LoVo (cell line): ENCODE measurements around the gene MBOAT1.
A peak's percentile ranks its signal among the peaks of the same experiment; 100 is the strongest.
"Not testable (repeated sequence)": the region's sequence is repeated elsewhere in the genome, so short reads cannot be mapped to it uniquely, and the experiment has no call there.

Experiments
- DNase-seq: peaks from one replicate; pipeline ENCODE4 v3.0.0-alpha.2; 2016; ENCODE audit warnings: low spot score

The MBOAT1 gene

DNA sequence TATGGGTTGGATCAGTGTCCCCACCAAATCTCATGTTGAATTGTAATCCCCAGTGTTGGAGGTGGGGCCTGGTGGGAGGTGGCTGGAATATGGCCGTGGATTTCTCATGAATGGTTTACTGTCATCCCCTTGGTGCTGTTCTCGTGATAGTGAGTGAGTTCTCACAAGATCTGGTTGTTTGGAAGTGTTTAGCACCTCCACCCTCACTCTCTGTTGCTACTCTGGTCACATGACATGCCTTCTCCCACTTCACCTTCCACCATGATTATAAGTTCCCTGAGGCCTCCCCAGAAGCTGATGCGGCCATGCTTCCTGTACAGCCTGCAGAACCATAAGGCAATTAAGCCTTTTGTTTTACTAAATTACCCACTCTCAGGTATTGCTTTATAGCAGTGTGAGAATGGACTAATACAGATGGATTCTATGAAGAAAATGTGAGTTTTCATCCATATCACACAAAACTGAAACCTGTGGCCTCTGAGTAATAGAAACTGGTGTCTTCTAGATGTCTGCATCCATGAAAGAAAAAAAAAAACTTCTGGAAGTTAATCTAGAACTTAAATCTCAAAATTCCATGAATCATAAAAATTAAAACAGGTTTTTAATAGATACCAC is 39.3 kb downstream of the MBOAT1 start:
- no peak for DNase-seq

DNA sequence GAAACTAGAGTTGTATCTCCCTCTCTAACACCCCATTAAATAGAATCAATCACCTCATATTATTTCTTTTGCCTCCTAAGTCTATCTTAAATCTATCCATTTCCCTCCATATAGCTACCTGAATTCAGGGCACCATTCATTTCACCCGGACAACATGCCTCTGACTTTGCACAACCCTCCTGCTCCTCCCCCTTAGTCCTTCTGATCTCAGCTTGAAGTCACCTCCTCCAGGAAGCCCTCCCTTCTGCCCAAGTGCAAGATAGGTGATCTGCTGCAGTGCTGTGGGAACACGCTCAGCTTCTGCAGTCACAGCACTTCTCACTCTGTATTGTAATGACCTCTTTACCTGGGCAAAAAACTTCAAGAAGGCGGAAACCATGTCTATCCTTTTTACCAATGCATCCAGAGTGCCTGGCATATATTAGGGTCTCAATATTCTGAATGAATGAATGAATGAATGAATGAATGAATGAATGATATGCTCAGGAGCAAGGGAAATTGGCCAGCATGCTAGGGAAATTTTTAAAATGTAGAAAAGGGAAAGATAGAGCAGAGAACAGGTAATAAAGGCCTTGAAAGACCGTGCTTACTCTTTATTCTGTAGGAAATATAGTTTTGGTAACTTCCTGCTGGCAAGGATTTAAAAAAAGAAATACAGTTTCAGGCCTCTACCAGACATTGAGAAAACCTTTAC is 41.7 kb downstream of the MBOAT1 start:
- DNase-seq, result no peak

DNA sequence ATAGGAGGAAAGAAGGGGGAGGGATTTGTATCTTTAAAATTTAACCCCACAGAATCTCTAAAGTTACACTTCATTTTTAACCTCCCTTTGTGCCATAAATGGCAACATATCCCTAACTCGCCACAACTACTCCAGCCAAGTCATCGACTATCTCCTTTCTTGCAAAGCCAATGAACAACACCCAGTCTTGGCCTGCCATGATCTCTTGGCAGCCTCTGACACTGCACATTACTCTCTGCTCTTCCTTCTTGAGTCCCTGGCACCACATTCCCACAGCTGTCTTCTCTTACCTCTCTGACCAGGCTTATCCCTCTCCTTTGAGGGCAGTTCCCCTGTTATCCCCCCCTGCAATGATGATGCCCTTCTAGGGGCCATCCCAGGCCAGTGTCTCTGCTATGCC is 42.5 kb downstream of the MBOAT1 start:
- DNase-seq, result no peak

GRCh38 chr6:20169119-20169557 is 43.1 kb downstream of the MBOAT1 start:
- DNase-seq, result no peak

- no peak for DNase-seq
These were observed 43.6 kb downstream of the MBOAT1 start for GRCh38 chr6:20168690-20169089.

DNA sequence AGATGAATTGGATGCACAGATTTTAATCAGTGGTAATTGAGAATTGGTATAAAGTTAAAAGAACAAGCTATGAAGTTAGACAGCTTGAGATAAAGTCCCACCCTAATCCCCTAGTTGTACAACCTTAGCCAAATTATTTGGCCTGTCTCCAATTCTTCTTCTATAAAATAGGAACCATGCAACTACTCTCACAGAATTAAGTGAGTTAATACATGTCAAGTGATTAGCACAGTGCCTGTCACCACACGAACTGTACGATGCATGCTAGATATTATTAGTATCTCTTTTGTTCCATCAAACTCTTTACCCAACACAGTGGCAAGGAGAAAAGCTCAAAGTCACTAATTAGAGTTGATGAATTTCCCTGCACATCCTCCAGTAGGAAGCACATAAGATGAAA is 44.7 kb downstream of the MBOAT1 start:
- DNase-seq, result no peak

DNA sequence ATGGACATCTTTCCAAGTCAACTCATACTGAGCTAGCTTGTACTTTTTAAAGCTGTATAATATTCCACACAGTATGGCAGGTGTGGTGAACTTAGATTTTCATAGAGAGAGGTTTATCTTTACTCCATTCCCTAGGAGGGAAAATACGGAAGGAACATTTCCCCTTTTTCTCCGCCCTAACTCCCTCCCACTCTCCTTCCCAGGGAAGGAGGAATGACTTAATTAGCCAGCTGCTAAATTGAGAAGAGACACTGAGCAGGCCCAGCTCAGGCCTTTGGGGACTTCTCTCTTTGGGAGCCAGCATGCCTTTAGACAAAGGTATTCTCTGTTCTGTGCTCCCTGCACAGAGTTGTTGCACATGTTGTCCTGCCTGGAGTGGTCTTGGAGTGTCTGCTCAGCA is 46.1 kb downstream of the MBOAT1 start:
- no peak for DNase-seq

DNA sequence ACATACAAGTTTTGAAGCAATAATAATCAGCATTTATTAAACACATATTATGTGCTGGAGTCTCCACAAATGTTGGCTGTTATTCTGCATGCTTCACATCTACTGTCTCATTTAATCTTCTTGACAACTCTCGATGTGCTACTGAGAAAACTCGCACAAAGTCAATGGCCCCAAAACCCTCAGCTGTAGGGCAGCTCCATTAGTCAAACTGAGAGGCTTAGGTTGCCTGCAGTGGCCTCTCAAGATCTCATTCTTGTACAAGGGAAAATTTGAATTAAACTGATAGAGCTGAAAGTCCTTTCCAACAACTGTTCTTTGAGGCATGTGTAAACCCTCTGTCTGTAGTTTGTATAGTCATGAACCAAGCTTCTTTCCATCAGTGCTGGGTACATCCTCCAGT is 49.8 kb downstream of the MBOAT1 start:
- DNase-seq, result no peak

- DNase-seq, result no peak
These were observed 51.6 kb downstream of the MBOAT1 start for GRCh38 chr6:20160541-20161283.

GRCh38 chr6:20159781-20160540 is 52.3 kb downstream of the MBOAT1 start:
- DNase-seq, result no peak

GRCh38 chr6:20159098-20159497 is 53.2 kb downstream of the MBOAT1 start:
- no peak for DNase-seq

- no peak for DNase-seq
These were observed 53.6 kb downstream of the MBOAT1 start for GRCh38 chr6:20158676-20159075.

GRCh38 chr6:20156824-20157223 is 55.4 kb downstream of the MBOAT1 start:
- peak; percentile 16 for DNase-seq

DNA sequence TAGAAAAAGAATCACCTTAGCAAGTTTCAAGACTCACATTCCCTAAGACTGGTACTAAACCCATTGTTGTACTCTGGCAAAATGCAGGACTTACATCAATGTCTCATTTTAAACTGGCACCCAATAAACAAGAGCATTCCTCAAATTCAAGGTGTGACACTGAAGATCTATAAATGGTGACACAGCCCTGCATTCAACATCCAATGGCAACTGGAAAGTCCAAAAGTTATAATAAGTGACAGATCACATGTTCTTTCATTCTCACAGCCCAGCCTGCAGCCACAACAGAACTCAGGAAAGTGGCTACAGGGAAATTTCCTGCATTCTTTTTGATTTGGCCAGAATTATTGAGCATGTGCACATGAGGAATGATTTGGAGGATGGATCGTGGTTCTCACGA is 57.5 kb downstream of the MBOAT1 start:
- DNase-seq, result no peak

DNA sequence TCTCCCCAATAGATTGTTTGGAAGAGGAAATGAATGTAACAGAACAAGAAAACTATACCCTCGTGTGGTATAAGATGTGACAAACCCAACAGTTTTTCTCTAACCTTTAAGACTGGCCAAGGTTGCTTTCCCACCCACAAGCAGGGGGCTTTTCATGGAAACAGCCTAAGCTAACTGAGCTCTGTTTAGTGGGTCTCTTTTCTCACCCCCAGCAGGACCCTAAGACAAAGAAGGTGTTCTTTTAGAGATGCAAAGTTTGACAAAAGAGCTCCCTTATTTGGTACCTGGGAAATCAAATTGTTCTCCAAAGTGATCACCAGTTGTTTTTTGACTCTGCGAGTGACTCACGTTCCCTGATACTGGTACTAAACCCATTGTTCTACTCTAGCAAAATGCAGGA is 59.1 kb downstream of the MBOAT1 start:
- DNase-seq, result no peak

- DNase-seq, result no peak
These were observed 63.8 kb downstream of the MBOAT1 start for GRCh38 chr6:20148433-20148832.

- DNase-seq, result no peak
These were observed 64.8 kb downstream of the MBOAT1 start for GRCh38 chr6:20147469-20147868.

DNA sequence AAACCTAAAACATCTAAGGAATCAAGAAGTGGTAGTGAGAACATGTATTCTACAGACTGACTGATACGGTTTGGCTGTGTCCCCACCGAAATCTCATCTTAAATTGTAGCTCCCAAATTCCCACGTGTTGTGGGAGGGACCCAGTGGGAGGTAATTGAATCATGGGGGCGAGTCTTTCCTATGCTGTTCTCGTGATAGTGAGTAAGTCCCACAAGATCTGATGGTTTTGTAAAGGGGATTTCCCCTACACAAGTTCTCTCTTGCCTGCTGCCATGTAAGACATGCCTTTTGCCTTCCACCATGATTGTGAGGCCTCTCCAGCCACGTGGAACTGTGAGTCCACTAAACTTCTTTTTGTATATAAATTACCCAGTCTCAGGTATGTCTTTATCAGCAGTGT is 65.4 kb downstream of the MBOAT1 start:
- DNase-seq, result not testable (repeated sequence)

- no peak for DNase-seq
These were observed 66.0 kb downstream of the MBOAT1 start for GRCh38 chr6:20146291-20146690.

- DNase-seq, result no peak
These were observed 69.4 kb downstream of the MBOAT1 start for GRCh38 chr6:20142866-20143265.

- DNase-seq, result no peak
These were observed 70.3 kb downstream of the MBOAT1 start for GRCh38 chr6:20141931-20142330.

DNA sequence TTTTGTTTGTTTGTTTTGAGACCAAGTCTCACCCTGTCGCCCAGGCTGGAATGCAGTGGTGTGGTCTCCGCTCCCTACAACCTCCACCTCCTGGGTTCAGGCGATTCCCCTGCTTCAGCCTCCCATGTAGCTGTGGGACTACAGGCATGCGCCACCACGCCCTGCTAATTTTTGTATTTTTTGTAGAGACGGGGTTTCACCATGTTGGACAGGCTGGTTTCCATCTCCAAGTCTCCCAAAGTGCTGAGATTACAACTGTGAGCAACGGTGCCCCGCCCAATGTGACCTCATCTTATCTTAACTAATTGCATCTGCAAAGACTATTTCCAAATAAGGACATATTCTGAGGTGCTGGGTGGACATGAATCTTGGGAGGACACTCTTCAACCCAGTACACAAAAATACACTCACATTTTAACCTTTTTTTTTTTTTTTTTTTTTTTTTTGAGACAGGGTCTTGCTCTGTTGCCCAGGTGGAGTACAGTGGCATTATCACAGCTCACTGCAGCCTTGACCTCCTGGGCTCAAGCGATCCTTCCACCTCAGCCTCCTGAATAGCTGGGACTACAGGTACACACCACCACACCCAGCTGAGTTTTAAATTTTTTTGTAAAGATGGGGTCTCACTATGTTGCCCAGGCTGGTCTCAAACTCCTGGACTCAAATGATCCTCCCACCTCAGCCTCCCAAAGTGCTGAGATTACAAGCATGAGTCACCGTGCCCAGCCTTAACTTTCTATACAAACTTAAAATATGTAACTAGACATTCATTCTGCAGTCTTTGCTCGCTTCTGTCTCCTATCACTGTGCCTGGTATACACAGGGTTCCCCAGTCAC is 72.9 kb downstream of the MBOAT1 start:
- DNase-seq, result not testable (repeated sequence)
